HG03066 (cell line): ENCODE measurements around the gene FGD2.
"Not testable (repeated sequence)": the region's sequence is repeated elsewhere in the genome, so short reads cannot be mapped to it uniquely, and the experiment has no call there.

ENCODE experiments used
- ATAC-seq: cut with Tn5 transposase; IDR thresholded peaks from one replicate; pipeline ENCODE4 v1.9.1; 2021; ENCODE audit warnings: low read depth; ENCODE audit not compliant: unreplicated experiment

The FGD2 gene

DNA sequence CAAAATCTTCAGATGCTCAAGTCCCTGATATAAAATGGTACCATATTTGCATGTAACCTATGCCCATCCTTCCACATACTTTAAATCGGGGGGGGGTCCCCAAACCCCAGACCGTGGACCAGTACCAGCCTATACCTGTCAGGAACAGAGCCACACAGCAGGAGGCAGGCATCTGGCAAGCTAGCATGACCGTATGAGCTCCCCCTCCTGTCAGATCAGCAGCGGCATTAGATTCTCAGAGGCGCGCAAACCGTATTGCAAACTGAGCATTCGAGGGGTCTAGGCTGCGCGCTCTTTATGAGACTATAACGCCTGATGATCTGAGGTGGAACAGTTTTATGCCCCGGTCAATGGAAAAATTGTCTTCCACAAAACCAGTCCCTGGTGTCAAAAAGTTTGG, 30.7 kb downstream of the FGD2 start:
- no peak for ATAC-seq

- ATAC-seq: no peak
Measured at GRCh38 chr6:37038292-37039198, 33.1 kb downstream of the FGD2 start.

DNA sequence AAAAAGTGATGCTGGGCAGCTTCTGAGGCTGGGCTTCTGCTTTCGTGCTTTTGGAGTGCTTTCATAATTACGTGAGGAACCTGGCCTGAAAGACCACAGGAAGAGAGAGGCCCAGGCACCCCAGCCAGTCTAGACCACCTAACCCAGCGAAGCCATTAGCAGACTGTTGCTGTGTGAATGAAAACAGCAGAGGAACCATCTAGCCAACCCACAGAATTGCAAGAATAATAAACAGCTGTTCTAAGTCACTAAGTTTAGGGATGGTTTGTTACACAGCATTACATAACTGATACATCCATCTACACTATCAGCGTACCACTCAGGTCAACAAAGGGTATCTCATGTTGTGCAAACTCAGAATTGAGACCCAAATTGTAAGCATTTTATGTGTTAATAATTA, 34.5 kb downstream of the FGD2 start:
- no peak for ATAC-seq

- no peak for ATAC-seq
Measured at GRCh38 chr6:37041521-37041920, 36.1 kb downstream of the FGD2 start.

- no peak for ATAC-seq
Measured at GRCh38 chr6:37042150-37042549, 36.7 kb downstream of the FGD2 start.

DNA sequence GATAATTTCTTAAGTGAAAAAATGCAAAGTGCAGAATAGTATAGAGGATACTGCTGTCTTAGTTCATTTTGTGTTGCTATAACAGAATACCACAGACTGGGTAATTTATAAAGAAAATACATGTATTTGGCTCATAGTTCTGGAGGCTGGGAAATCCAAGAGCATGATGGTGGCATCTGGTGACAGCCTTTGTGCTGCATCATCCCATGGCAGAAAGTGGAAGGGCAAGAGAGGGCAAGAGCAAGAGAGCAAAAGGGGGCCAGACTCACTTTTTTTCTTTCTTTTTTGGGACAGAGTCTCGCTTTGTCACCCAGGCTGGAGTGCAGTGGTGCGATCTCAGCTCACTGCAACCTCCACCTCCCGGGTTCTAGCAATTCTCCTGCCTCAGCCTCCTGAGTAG, 37.6 kb downstream of the FGD2 start:
- ATAC-seq: not testable (repeated sequence)

- no peak for ATAC-seq
Measured at GRCh38 chr6:37047346-37047688, 41.9 kb downstream of the FGD2 start.

GRCh38 chr6:37047689-37048402, 42.4 kb downstream of the FGD2 start:
- no peak for ATAC-seq

DNA sequence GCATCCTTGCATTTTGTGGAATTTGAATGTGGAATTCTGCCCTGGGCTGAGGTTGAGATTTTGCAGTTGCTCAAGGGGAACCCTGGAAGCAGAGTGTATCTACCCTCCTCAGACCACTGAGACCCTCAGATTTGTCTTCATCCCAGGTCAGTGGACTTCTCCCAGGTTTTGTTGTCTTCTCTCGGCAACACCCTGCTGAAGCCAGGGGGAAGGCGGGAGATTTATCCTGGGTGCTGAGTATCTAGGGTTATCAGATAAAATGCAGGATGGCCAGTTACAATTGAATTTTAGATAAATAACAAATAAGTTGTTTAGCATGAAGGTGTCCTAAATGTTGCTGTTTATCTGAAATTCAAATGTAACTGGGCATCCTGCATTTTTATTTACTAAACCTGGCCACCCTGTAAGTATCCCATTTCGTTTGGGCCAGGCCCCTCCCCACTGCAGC, 43.0 kb downstream of the FGD2 start:
- ATAC-seq: no peak

DNA sequence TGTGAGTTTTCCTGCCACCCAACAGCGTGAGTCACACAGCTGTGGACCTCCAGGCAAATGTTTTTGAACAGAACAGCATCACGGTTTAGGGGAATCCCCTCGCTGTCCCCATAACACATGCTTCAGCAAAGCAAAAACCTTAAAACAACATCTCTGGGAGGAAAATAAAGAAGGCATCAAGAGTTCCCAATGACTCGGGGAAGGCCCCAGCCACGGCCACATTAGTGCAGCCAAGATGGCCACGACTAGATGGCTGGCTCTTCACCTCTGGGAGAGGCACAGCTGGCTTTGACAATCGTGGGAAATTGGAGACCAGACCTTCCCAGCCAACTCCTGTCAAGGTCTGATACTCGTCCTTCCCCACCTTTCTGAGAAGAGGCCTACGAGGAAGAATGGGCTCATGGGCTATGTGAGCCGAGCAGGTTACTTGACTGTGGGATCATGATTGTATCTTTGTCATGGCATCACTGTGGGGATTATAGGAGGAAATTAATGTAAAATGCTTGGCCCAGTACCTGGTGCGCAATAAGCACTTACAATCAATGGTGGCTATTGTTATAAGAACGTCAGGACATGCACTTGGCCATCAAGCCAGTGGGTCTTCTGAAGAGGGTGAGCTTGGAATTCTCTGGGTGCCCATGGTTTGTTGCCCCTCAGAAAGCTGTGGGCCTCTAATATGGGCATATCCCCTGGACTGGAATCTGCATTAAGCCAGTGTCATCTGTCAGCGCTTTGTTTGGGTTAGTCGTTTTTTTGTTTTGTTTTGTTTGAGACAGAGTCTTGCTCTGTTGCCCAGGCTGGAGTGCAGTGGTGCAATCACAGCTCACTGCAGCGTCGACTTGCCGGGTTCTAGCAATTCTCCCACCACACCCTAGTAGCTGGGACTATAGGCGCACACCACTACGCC, 43.6 kb downstream of the FGD2 start:
- ATAC-seq: peak; percentile 50

- ATAC-seq: no peak
Measured at GRCh38 chr6:37049758-37050044, 44.2 kb downstream of the FGD2 start.

DNA sequence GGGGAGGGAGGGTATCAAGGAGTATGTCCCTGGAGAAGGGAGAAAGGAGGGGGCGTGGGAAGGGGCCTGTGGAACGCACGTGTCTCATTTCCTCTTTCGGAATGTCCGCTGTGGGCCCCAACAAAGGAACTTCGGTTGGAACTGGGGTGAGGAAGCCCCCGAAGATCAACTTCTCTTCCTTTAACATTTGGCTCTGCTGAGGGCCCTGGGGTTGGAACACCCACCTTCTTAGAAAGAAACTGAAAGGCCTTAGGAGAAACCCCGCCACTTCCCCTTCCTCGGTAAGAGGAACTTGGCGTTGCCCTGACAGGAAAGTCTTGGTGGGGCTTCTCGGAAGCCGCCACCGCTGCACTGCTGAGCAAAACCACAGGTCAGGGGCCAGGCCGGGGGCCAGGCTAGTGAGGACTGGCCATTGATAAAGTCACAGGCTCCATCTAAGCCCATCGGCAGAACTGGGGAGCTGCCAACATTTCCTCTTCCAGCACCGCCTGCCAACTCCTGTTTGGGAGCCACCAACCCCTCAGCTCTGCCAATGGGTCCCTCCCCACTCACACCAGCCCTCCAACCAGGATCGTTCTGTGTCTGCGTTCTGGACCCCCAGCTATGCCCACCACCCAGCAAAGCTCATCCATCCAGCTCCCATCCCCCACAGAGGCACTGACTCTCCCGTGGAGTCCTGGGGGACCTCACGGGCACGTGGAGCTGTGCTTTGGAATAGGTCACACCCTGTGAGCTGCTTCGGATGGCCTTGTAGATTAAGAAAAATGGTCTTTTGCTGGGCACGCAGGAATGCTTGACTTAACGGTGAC, 44.8 kb downstream of the FGD2 start:
- ATAC-seq: peak; percentile 50

- no peak for ATAC-seq
Measured at GRCh38 chr6:37050854-37051137, 45.3 kb downstream of the FGD2 start.

GRCh38 chr6:37051138-37052026, 45.9 kb downstream of the FGD2 start:
- ATAC-seq: no peak

GRCh38 chr6:37052027-37052628, 46.7 kb downstream of the FGD2 start:
- ATAC-seq: no peak

DNA sequence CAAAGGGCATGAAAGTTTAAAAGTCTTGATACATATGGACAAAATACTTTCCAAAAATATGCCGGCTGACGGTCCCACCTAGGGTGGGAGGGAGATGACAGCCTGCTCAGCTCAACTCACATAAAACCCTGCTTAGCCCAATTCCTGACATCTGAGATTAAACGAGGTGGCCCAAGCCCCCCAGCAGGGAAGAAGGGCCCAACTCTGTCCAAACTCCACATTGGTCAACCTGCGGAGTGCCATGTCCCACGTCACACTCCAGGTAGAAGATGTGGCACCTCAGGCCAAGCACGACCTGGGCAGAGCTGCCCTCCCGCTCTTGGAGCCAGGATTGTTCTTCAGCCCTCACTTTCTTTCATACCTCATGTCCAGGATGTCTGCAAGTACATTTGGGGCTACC, 48.2 kb downstream of the FGD2 start:
- ATAC-seq: no peak

DNA sequence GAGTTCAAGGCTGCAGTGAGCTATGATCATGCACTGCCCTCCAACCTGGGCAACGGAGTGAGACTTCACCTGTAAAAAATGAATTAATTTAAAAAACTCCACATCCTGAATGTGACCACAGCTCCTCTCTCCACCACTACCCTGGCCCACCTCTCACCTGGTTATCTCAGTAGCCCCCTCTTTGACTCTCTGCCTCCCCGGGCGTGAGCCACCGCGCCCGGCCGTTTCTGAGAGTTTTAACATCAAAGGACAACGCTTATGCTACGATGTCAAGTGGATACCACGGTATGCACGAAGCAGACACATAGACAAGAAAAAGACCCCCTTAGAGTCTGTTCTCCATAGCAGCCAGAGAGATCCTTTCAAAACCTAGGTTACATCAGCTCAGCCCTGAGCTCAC, 48.7 kb downstream of the FGD2 start:
- no peak for ATAC-seq

GRCh38 chr6:37054580-37054979, 49.1 kb downstream of the FGD2 start:
- no peak for ATAC-seq

DNA sequence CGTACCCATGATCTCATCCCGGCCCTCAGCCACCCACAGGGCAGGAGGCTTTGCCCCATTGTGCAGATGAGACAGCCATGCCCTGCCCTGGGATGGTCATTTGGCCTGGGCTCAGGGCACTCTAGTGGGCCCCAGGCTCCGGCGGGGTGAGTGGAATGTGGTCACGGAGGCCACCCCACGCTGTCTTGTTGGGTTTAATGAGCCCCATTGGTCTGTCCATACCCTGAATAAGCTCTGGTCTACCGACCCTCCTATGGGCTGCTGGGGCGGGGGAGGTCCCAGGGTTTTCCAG, 50.6 kb downstream of the FGD2 start:
- no peak for ATAC-seq
